Uterus (tissue), 4 donors: ENCODE data around the gene LMAN2. TPM values are rescaled to one million over a fixed set of nuclear protein-coding genes. Genes with fewer than 3 reads are reported as not detected.

Experiments
- DNase-seq, 2 donors: peaks; one replicate each; pipeline ENCODE4 v3.0.0-alpha.2; 2019 to 2020
- H3K27ac ChIP-seq, 2 donors: fragments of 200-600 bp; sonication (generic); 1 replicate in 1 of 2; 2 replicates in 1 of 2; pipeline ENCODE4 v1.5.1; 2016 to 2018
- H3K27me3 ChIP-seq, 2 donors: fragments of 200-600 bp; sonication (generic); one replicate each; pipeline ENCODE4 v1.5.1; 2018 to 2019; ENCODE audit warnings: control low read depth in 1 of 2
- H3K36me3 ChIP-seq, 2 donors: fragments of 200-600 bp; sonication (generic); one replicate each; pipeline ENCODE4 v1.5.1; 2019; ENCODE audit warnings: control low read depth in 1 of 2
- H3K4me1 ChIP-seq, 2 donors: fragments of 200-600 bp; sonication (generic); one replicate each; pipeline ENCODE4 v1.5.1; 2018 to 2019; ENCODE audit warnings: control low read depth in 1 of 2
- H3K4me3 ChIP-seq, 2 donors: fragments of 200-600 bp; sonication (generic); 1 replicate in 1 of 2; 2 replicates in 1 of 2; pipeline ENCODE4 v1.5.1; 2018 to 2019; ENCODE audit warnings: mild to moderate bottlenecking in 1 of 2
- H3K9me3 ChIP-seq, 2 donors: fragments of 200-600 bp; sonication (generic); one replicate each; pipeline ENCODE4 v1.5.1; 2019; ENCODE audit warnings: control low read depth in 1 of 2
- POLR2A ChIP-seq, 2 donors: fragments of 450-650 bp; IDR thresholded peaks; one replicate each; pipeline ENCODE4 v1.6.1; 2016; ENCODE audit warnings: antibody characterized with exemption in 2 of 2, mild to moderate bottlenecking in 1 of 2, moderate library complexity in 1 of 2
- intact Hi-C: fragments of 100-400 bp; cut with DNase I; formaldehyde crosslinking; loops from one replicate; pipeline ENCODE4 v1.15.1; 2023; ENCODE audit warnings: low total_unique reads
- total RNA-seq, 4 donors: library from RNA; depleted of rRNA in 3 of 4; stranded (reverse); fragments of >200 nt in 3 of 4; gene quantifications; one replicate each; pipeline versions ENCODE4 v1.1.0 to v1.2.4, GENCODE V29; 2014 to 2023
- TF ChIP-seq, protein P1 (sequence below), 4 experiments: fragments of 200-600 bp in 2 of 4; fragments of 450-650 bp in 2 of 4; sonication (generic) in 2 of 4; IDR thresholded peaks; one replicate each; pipeline ENCODE4 v1.5.1; 2016 to 2019; ENCODE audit warnings: antibody characterized with exemption in 4 of 4, mild to moderate bottlenecking in 2 of 4, moderate library complexity in 1 of 4
- donor health status: DM: yes; HTN: yes; CAD: no.

LMAN2 gene
- total RNA-seq, 4 donors from 2014 or later = 83.2 to 210 (median 170) TPM

DNA sequence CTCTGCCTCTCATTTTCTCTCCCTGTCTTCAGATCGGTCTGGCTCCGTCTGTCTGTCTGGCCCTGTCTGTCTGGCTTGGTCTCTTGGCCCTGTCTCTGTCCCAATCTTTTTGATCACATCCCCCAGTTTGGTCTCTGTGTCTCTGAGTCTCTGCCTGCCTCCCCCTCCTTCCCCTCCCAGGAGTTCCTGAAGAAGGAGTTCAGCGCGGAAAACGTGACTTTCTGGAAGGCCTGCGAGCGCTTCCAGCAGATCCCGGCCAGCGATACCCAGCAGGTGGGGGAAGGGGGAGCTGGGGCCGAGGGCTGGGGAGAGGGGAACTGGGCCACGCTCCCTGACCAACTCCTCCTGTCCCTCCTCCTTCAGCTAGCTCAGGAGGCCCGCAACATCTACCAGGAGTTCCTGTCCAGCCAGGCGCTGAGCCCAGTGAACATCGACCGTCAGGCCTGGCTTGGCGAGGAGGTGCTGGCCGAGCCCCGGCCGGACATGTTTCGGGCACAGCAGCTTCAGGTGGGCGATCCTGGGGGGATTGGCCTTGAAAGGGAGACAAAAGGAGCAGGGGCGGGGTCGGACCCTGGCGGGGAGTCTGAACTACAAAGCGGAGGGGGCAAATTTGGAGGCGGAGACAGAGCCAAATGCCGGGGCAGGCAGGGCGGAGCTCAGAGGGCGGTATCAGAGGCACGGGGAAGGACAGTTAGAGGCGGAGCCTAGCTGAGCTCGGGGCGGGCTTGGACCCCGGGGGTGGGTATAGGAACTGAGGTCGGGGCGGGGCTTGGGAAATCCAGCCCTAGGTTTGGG, 15.3 kb upstream of the LMAN2 start:
- DNase-seq = peak; percentile 94 to 96

DNA sequence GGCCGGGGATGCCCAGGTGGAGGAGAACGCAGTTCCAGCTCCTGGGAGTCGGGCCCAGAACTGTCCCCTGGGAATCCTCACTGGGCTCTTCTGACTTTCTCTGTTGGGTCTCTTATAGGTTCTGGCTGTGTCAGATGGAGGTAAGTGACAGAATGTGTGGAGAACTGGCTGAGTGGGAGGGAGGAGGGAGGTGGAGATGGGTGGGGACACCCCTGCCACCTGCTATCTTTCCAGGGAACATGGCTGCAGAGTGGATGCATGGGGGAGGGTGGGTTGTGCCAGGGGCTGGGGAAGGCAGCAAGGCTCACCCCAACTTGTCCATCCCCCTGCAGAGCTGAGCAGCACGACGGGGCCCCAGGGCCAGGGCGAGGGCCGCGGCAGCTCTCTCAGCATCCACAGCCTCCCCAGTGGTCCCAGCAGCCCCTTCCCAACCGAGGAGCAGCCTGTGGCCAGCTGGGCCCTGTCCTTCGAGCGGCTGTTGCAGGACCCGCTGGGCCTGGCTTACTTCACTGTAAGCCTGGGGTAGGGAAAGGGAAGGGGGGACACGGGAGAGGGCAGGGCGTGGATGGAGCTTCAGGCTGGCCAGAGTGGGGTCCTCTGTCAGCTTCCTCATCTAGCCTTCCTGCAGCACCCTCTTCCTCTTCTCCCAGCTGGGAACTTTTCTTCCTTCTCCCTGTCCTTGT, 14.5 kb upstream of the LMAN2 start:
- DNase-seq = no peak
- peak overlapping the region in 1 of 2 donors; percentile 53 for H3K4me3 ChIP-seq
- no peak for TF ChIP-seq POLR2A (IDR thresholded peaks at IDR 0.05)
- TF ChIP-seq, protein P1, sequence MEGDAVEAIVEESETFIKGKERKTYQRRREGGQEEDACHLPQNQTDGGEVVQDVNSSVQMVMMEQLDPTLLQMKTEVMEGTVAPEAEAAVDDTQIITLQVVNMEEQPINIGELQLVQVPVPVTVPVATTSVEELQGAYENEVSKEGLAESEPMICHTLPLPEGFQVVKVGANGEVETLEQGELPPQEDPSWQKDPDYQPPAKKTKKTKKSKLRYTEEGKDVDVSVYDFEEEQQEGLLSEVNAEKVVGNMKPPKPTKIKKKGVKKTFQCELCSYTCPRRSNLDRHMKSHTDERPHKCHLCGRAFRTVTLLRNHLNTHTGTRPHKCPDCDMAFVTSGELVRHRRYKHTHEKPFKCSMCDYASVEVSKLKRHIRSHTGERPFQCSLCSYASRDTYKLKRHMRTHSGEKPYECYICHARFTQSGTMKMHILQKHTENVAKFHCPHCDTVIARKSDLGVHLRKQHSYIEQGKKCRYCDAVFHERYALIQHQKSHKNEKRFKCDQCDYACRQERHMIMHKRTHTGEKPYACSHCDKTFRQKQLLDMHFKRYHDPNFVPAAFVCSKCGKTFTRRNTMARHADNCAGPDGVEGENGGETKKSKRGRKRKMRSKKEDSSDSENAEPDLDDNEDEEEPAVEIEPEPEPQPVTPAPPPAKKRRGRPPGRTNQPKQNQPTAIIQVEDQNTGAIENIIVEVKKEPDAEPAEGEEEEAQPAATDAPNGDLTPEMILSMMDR (IDR thresholded peaks at IDR 0.05) = no peak
- peaks cover 3 to 18% of the 10 kb centered on the region in 2 donors for H3K4me1 ChIP-seq
- H3K27ac ChIP-seq = peak overlapping the region; percentile 97
- H3K36me3 ChIP-seq = no peaks in the 10 kb centered on the region
- H3K9me3 ChIP-seq = no peaks in the 10 kb centered on the region
- H3K27me3 ChIP-seq = no peaks in the 10 kb centered on the region
- intact Hi-C loops = no loop called here

More for the DNA sequence above, 15.3 kb upstream of the LMAN2 start:
- peak; percentile 49 to 55 for TF ChIP-seq POLR2A (IDR thresholded peaks at IDR 0.05)
- TF ChIP-seq, protein P1 (IDR thresholded peaks at IDR 0.05) = no peak
- Histone ChIP-seq H3K4me1 (peaks cover 3 to 21% of the 10 kb centered on the region in 2 donors), H3K27me3 (no peaks in the 10 kb centered on the region), H3K27ac (peak overlapping the region; percentile 97), H3K9me3 (no peaks in the 10 kb centered on the region), H3K36me3 (no peaks in the 10 kb centered on the region), H3K4me3 (peak overlapping the region; percentile 51 to 53)
- intact Hi-C loops = no loop called here

DNA sequence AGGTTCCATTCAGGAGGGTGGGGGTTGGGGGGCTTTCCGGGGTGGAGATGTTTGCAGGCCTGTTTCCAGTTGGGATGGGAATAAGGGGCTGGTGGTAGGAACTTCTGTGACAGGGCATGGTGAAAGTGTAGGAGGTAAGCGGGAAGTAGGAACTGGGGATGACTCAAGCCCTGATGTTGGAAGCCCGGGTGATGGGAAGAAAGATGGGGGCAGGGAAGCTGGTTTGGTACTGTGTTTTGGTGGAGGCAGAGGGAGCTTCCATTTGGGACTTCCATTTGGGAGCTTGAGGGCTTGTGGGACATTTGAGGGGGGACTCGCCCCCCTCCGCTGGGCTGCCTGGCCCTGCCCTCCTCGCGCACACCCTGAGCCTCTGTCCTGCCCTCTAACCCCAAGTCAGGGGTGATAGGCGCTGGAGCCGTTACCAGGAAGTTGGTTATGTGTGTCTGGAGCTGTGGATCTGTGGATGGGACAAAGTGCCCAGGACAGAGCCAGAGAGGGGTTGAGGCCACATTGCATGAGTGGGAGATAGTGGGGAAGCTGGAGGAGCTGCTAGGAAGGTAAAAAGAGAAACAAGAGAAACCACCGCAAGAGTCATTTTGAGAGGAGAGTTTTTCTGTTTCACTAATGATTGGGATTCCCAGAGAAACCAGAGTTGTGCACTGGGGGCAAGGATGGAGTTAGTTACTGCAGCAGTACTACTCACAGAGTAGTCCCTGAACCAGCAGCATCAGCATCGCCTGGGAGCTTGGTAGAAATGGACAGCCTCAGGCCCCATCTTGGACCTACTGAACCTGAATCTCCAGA, 12.9 kb upstream of the LMAN2 start:
- Histone ChIP-seq H3K4me1 (peaks cover 3 to 14% of the 10 kb centered on the region in 2 donors), H3K9me3 (no peaks in the 10 kb centered on the region), H3K36me3 (no peaks in the 10 kb centered on the region), H3K27me3 (no peaks in the 10 kb centered on the region), H3K4me3 (no peak overlapping the region), H3K27ac (no peak overlapping the region)
- TF ChIP-seq, protein P1 (IDR thresholded peaks at IDR 0.05) = no peak
- TF ChIP-seq POLR2A (IDR thresholded peaks at IDR 0.05) = no peak
- intact Hi-C loops = no loop called here
- no peak for DNase-seq

DNA sequence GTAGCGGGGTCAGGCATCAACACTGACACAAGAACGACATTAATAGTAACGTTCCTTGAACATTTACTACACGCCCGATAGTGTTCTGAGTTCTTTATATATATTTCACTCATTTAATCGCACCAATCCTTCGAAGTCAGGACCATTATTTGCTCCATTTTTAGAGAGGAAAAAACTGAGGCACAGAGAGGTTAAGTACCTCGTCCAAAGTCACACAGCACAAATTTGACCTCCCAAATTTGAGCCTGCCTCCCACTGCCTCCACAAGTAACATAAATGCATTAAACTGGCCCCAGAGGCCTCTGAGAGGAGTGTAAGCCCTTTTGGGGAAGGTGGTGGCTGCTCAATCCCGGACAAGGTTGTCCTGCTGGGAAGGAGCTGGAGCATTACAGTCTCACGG, 12.1 kb upstream of the LMAN2 start:
- Histone ChIP-seq H3K27me3 (no peaks in the 10 kb centered on the region), H3K9me3 (no peaks in the 10 kb centered on the region), H3K27ac (no peak overlapping the region), H3K4me1 (peaks cover 3 to 14% of the 10 kb centered on the region in 2 donors), H3K36me3 (no peaks in the 10 kb centered on the region), H3K4me3 (peak overlapping the region; percentile 19 to 36)
- TF ChIP-seq, protein P1 (IDR thresholded peaks at IDR 0.05) = no peak
- TF ChIP-seq POLR2A (IDR thresholded peaks at IDR 0.05) = no peak
- DNase-seq = no peak
- intact Hi-C loops = no loop called here
